Ishikawa (cell line): ENCODE results near the gene MEGF11.

ENCODE experiments used
- FOXM1 ChIP-seq: IDR thresholded peaks from 2 replicates; pipeline ENCODE4 v1.6.1; 2012; ENCODE audit warnings: low read depth, borderline replicate concordance
- TEAD4 ChIP-seq: IDR thresholded peaks from 2 replicates; pipeline ENCODE4 v1.6.1; 2012
- TF ChIP-seq, protein P1 (sequence below): IDR thresholded peaks from 2 replicates; pipeline ENCODE4 v1.6.1; 2012; ENCODE audit warnings: low read depth, mild to moderate bottlenecking

- TF ChIP-seq TEAD4 (no peak), FOXM1 (no peak)
- TF ChIP-seq, protein P1, sequence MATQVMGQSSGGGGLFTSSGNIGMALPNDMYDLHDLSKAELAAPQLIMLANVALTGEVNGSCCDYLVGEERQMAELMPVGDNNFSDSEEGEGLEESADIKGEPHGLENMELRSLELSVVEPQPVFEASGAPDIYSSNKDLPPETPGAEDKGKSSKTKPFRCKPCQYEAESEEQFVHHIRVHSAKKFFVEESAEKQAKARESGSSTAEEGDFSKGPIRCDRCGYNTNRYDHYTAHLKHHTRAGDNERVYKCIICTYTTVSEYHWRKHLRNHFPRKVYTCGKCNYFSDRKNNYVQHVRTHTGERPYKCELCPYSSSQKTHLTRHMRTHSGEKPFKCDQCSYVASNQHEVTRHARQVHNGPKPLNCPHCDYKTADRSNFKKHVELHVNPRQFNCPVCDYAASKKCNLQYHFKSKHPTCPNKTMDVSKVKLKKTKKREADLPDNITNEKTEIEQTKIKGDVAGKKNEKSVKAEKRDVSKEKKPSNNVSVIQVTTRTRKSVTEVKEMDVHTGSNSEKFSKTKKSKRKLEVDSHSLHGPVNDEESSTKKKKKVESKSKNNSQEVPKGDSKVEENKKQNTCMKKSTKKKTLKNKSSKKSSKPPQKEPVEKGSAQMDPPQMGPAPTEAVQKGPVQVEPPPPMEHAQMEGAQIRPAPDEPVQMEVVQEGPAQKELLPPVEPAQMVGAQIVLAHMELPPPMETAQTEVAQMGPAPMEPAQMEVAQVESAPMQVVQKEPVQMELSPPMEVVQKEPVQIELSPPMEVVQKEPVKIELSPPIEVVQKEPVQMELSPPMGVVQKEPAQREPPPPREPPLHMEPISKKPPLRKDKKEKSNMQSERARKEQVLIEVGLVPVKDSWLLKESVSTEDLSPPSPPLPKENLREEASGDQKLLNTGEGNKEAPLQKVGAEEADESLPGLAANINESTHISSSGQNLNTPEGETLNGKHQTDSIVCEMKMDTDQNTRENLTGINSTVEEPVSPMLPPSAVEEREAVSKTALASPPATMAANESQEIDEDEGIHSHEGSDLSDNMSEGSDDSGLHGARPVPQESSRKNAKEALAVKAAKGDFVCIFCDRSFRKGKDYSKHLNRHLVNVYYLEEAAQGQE: no peak
These were observed 137.9 kb downstream of the MEGF11 start for GRCh38 chr15:66115568-66116206.
